Tibial artery (tissue), 4 donors: ENCODE measurements around the gene LYRM2.
A peak's percentile ranks its signal among the peaks of the same experiment; 100 is the strongest.

Experiments used
- DNase-seq, 2 donors: peaks; one replicate each; pipeline ENCODE4 v3.0.0-alpha.2; 2019
- H3K27ac ChIP-seq, 2 donors: fragments of 200-600 bp; sonication (generic) in 1 of 2; 1 replicate in 1 of 2; 2 replicates in 1 of 2; pipeline ENCODE4 v1.5.1; 2018 to 2019; ENCODE audit warnings: mild to moderate bottlenecking in 1 of 2
- H3K27me3 ChIP-seq, 2 donors: fragments of 200-600 bp; sonication (generic) in 1 of 2; one replicate each; pipeline versions ENCODE4 v1.5.1 to v1.6.0; 2016 to 2019
- H3K36me3 ChIP-seq, 3 donors: fragments of 200-600 bp; sonication (generic) in 2 of 3; one replicate each; pipeline ENCODE4 v1.5.1; 2016 to 2019; ENCODE audit warnings: mild to moderate bottlenecking in 2 of 3
- H3K4me1 ChIP-seq, 4 donors: fragments of 200-600 bp; sonication (generic) in 2 of 4; 1 replicate in 3 of 4; 2 replicates in 1 of 4; pipeline ENCODE4 v1.5.1; 2016 to 2019
- H3K4me3 ChIP-seq, 2 donors: fragments of 200-600 bp; sonication (generic) in 1 of 2; 1 replicate in 1 of 2; 2 replicates in 1 of 2; pipeline ENCODE4 v1.5.1; 2018 to 2019; ENCODE audit warnings: mild to moderate bottlenecking in 2 of 2
- H3K9me3 ChIP-seq, 3 donors: fragments of 200-600 bp; sonication (generic) in 1 of 3; one replicate each; pipeline ENCODE4 v1.5.1; 2016 to 2019
- CTCF ChIP-seq, 2 experiments: fragments of 200-600 bp in 1 of 2; fragments of 450-650 bp in 1 of 2; IDR thresholded peaks; one replicate each; pipeline ENCODE4 v1.5.1; 2017 to 2019; ENCODE audit warnings: antibody characterized with exemption in 2 of 2, mild to moderate bottlenecking in 1 of 2, moderate library complexity in 1 of 2
- intact Hi-C: fragments of 100-400 bp; cut with DNase I; formaldehyde crosslinking; loops from one replicate; pipeline ENCODE4 v1.15.0; 2023; ENCODE audit warnings: low total_unique reads

Gene LYRM2

GRCh38 chr6:89602166-89602565 lies 36.4 kb downstream of the LYRM2 start:
- Histone ChIP-seq H3K4me3 (no peak overlapping the region), H3K27ac (no peak overlapping the region), H3K9me3 (no peaks in the 10 kb centered on the region), H3K27me3 (no peaks in the 10 kb centered on the region), H3K36me3 (peaks cover 0 to 27% (median 4%) of the 10 kb centered on the region in 3 donors), H3K4me1 (peaks cover 0 to 25% (median 0%) of the 10 kb centered on the region in 4 donors)
- TF ChIP-seq CTCF (IDR thresholded peaks at IDR 0.05), result no peak
- intact Hi-C loops, result no loop called here
- DNase-seq, result no peak

GRCh38 chr6:89599727-89600126 lies 38.8 kb downstream of the LYRM2 start:
- no peak for DNase-seq
- Histone ChIP-seq H3K27me3 (no peaks in the 10 kb centered on the region), H3K9me3 (no peaks in the 10 kb centered on the region), H3K27ac (peak overlapping the region; percentile 66 to 68), H3K36me3 (peaks cover 0 to 12% (median 0%) of the 10 kb centered on the region in 3 donors), H3K4me1 (peaks cover 0 to 33% (median 0%) of the 10 kb centered on the region in 4 donors), H3K4me3 (peak overlapping the region in 1 of 2 donors; percentile 15)
- intact Hi-C loops, result no loop called here
- TF ChIP-seq CTCF (IDR thresholded peaks at IDR 0.05), result no peak

GRCh38 chr6:89597988-89598387 lies 40.6 kb downstream of the LYRM2 start:
- DNase-seq, result no peak

GRCh38 chr6:89597372-89597771 lies 41.2 kb downstream of the LYRM2 start:
- no peaks in the 10 kb centered on the region for H3K9me3 ChIP-seq
- TF ChIP-seq CTCF (IDR thresholded peaks at IDR 0.05), result no peak
- no peak overlapping the region for H3K4me3 ChIP-seq
- H3K27me3 ChIP-seq, result no peaks in the 10 kb centered on the region
- H3K27ac ChIP-seq, result peak overlapping the region; percentile 11 to 26
- H3K4me1 ChIP-seq, result peaks cover 0 to 33% (median 0%) of the 10 kb centered on the region in 4 donors
- H3K36me3 ChIP-seq, result peaks cover 0 to 7% (median 0%) of the 10 kb centered on the region in 3 donors
- intact Hi-C loops, result no loop called here
- DNase-seq, result no peak

More at GRCh38 chr6:89597988-89598387, 40.6 kb downstream of the LYRM2 start:
- TF ChIP-seq CTCF (IDR thresholded peaks at IDR 0.05), result peak; percentile 34 to 64
- H3K27me3 ChIP-seq, result no peaks in the 10 kb centered on the region
- intact Hi-C loops, result no loop called here
- H3K36me3 ChIP-seq, result peaks cover 0 to 12% (median 0%) of the 10 kb centered on the region in 3 donors
- peak overlapping the region; percentile 26 to 34 for H3K27ac ChIP-seq
- no peaks in the 10 kb centered on the region for H3K9me3 ChIP-seq
- H3K4me3 ChIP-seq, result no peak overlapping the region
- H3K4me1 ChIP-seq, result peaks cover 0 to 33% (median 0%) of the 10 kb centered on the region in 4 donors

- Histone ChIP-seq H3K4me3 (no peak overlapping the region), H3K27me3 (no peaks in the 10 kb centered on the region), H3K9me3 (no peaks in the 10 kb centered on the region), H3K4me1 (peaks cover 0 to 33% (median 0%) of the 10 kb centered on the region in 4 donors), H3K36me3 (no peaks in the 10 kb centered on the region), H3K27ac (no peak overlapping the region)
- no peak for TF ChIP-seq CTCF (IDR thresholded peaks at IDR 0.05)
- DNase-seq, result no peak
- intact Hi-C loops, result no loop called here
Observed at GRCh38 chr6:89596484-89596883, 42.1 kb downstream of the LYRM2 start.

- H3K4me1 ChIP-seq, result peaks cover 0 to 33% (median 0%) of the 10 kb centered on the region in 4 donors
- no peak overlapping the region for H3K27ac ChIP-seq
- TF ChIP-seq CTCF (IDR thresholded peaks at IDR 0.05), result no peak
- H3K9me3 ChIP-seq, result no peaks in the 10 kb centered on the region
- DNase-seq, result no peak
- no peaks in the 10 kb centered on the region for H3K27me3 ChIP-seq
- intact Hi-C loops, result no loop called here
- H3K4me3 ChIP-seq, result no peak overlapping the region
- no peaks in the 10 kb centered on the region for H3K36me3 ChIP-seq
Observed at GRCh38 chr6:89596056-89596455, 42.5 kb downstream of the LYRM2 start.
